ENCODE results near the gene ANKRD23. TPM values are rescaled to one million over a fixed set of nuclear protein-coding genes. Genes with fewer than 3 reads are reported as not detected.
A peak's percentile ranks its signal among the peaks of the same experiment; 100 is the strongest.

ANKRD23 gene
- total and polyA plus RNA-seq, 2 of the 13 experiments (the other 11 are each of a cell fraction or from before 2014, with no cell fraction given) = 1.5 to 1.6 TPM

- TF ChIP-seq HDAC6 (IDR thresholded peaks at IDR 0.05; ENCODE audit: low read depth, low read length) (no peak), ZNF383 (CRISPR knock-in tag; IDR thresholded peaks at IDR 0.05; ENCODE audit: borderline replicate concordance) (peak; percentile 89; the same call in 1 of the 2 replicates), ONECUT2 (CRISPR knock-in tag; IDR thresholded peaks at IDR 0.05) (peak; percentile 30; the same call in 1 of the 2 replicates), ZZZ3 (CRISPR knock-in tag; IDR thresholded peaks at IDR 0.05; ENCODE audit: borderline replicate concordance) (peak; percentile 83; the same call in 1 of the 2 replicates), ZNF83 (CRISPR knock-in tag; IDR thresholded peaks at IDR 0.05; ENCODE audit: borderline replicate concordance) (0 out of 2 replicates have a peak, but pooled peaks have one; percentile 29), AKAP8 (CRISPR knock-in tag; IDR thresholded peaks at IDR 0.05) (no peak; the same call in 1 of the 2 replicates), ZNF382 (CRISPR knock-in tag; IDR thresholded peaks at IDR 0.05; ENCODE audit: borderline replicate concordance) (no peak), ZNF256 (CRISPR knock-in tag; conservative IDR thresholded peaks at IDR 0.05) (no peak), SIX4 (CRISPR knock-in tag; IDR thresholded peaks at IDR 0.05) (no peak), MYPOP (CRISPR knock-in tag; IDR thresholded peaks at IDR 0.05) (peak; percentile 64; the same call in 1 of the 2 replicates), BORCS8-MEF2B (CRISPR knock-in tag; IDR thresholded peaks at IDR 0.05) (no peak), ZNF30 (CRISPR knock-in tag; IDR thresholded peaks at IDR 0.05) (0 out of 2 replicates have a peak, but pooled peaks have one; percentile 61), NPAS2 (CRISPR knock-in tag; IDR thresholded peaks at IDR 0.05; ENCODE audit: borderline replicate concordance) (no peak), TARDBP (CRISPR knock-in tag; IDR thresholded peaks at IDR 0.05) (peak; percentile 69; the same call in 1 of the 2 replicates)
- TF ChIP-seq, protein P1, sequence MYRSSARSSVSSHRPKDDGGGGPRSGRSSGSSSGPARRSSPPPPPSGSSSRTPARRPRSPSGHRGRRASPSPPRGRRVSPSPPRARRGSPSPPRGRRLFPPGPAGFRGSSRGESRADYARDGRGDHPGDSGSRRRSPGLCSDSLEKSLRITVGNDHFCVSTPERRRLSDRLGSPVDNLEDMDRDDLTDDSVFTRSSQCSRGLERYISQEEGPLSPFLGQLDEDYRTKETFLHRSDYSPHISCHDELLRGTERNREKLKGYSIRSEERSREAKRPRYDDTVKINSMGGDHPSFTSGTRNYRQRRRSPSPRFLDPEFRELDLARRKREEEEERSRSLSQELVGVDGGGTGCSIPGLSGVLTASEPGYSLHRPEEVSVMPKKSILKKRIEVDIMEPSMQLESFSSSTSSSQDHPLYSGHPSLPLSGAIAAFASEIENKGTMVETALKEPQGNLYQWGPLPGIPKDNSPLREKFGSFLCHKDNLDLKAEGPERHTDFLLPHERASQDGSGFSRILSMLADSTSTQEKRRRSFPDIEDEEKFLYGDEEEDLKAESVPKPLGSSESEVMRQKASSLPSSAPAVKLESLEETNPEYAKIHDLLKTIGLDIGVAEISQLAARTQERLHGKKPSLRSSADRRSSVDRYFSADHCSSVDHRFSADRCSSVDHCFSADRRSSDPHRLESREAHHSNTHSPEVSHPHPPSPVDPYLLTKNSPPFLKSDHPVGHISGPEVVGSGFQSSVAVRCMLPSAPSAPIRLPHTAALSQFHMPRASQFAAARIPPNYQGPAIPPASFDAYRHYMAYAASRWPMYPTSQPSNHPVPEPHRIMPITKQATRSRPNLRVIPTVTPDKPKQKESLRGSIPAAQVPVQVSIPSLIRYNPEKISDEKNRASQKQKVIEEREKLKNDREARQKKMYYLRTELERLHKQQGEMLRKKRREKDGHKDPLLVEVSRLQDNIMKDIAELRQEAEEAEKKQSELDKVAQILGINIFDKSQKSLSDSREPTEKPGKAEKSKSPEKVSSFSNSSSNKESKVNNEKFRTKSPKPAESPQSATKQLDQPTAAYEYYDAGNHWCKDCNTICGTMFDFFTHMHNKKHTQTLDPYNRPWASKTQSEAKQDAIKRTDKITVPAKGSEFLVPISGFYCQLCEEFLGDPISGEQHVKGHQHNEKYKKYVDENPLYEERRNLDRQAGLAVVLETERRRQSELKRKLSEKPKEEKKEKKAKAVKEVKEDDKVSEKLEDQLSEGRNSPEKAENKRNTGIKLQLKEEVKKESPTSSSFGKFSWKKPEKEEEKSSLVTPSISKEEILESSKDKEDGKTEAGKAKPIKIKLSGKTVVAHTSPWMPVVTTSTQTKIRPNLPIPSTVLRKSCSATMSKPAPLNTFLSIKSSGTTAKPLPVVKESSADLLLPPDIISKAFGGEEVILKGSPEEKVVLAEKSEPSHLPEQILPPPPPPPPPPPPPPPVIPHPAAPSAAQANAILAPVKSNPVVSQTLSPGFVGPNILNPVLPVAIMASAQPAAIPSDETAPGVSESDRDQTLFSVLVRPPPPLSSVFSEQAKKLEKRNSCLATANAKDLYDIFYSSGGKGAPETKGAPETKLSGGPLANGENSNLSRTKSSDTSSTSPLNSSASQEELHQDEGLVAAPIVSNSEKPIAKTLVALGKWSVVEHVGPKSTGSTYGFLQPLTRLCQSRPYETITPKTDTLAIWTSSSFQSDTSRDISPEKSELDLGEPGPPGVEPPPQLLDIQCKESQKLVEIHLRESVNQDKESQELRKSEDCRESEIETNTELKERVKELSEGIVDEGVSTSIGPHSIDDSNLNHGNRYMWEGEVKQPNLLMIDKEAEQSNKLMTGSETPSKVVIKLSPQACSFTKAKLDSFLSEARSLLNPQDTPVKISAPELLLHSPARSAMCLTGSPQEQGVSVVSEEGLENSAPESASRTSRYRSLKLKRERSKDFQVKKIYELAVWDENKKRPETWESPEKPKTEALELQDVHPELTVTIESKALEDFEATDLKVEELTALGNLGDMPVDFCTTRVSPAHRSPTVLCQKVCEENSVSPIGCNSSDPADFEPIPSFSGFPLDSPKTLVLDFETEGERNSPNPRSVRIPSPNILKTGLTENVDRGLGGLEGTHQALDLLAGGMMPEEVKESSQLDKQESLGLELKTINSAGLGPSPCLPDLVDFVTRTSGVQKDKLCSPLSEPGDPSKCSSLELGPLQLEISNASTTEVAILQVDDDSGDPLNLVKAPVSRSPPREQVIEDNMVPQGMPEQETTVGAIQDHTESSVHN (CRISPR knock-in tag; IDR thresholded peaks at IDR 0.05) = peak; percentile 74; the same call in 1 of the 2 replicates
Observed at GRCh38 chr2:96868555-96869280, 24.9 kb upstream of the ANKRD23 start (continued).

All from HepG2 (cell line).